HG02623 (cell line): Measurements from ENCODE around the gene DOCK4.

Experiments used
- ATAC-seq: cut with Tn5 transposase; IDR thresholded peaks from one replicate; pipeline ENCODE4 v1.9.1; 2021; ENCODE audit warnings: moderate library complexity; ENCODE audit not compliant: unreplicated experiment

DOCK4 gene

GRCh38 chr7:111750228-111750627 is 456.0 kb downstream of the DOCK4 start:
- ATAC-seq: no peak

- ATAC-seq: no peak
Observed at GRCh38 chr7:111749625-111750024, 456.6 kb downstream of the DOCK4 start.

GRCh38 chr7:111747718-111748117 is 458.5 kb downstream of the DOCK4 start:
- ATAC-seq: no peak

GRCh38 chr7:111746950-111747349 is 459.2 kb downstream of the DOCK4 start:
- ATAC-seq: no peak

GRCh38 chr7:111744501-111745155 is 461.6 kb downstream of the DOCK4 start:
- no peak for ATAC-seq

GRCh38 chr7:111743244-111743847 is 462.9 kb downstream of the DOCK4 start:
- no peak for ATAC-seq

- ATAC-seq: peak; percentile 96
Observed at GRCh38 chr7:111741811-111742240, 464.4 kb downstream of the DOCK4 start.

GRCh38 chr7:111740942-111741341 is 465.3 kb downstream of the DOCK4 start:
- ATAC-seq: no peak

GRCh38 chr7:111736552-111736874 is 469.7 kb downstream of the DOCK4 start:
- ATAC-seq: no peak

- ATAC-seq: peak; percentile 79
Observed at GRCh38 chr7:111735661-111736551, 470.3 kb downstream of the DOCK4 start.

GRCh38 chr7:111734954-111735660 is 471.1 kb downstream of the DOCK4 start:
- no peak for ATAC-seq

- no peak for ATAC-seq
Observed at GRCh38 chr7:111732923-111733322, 473.3 kb downstream of the DOCK4 start.

- peak; percentile 81 for ATAC-seq
Observed at GRCh38 chr7:111730476-111731300, 475.5 kb downstream of the DOCK4 start.

- ATAC-seq: no peak
Observed at GRCh38 chr7:111730057-111730456, 476.1 kb downstream of the DOCK4 start.

GRCh38 chr7:111729483-111729882 is 476.7 kb downstream of the DOCK4 start:
- no peak for ATAC-seq

- ATAC-seq: no peak
Observed at GRCh38 chr7:111728635-111728995, 477.6 kb downstream of the DOCK4 start.

- no peak for ATAC-seq
Observed at GRCh38 chr7:111727905-111728634, 478.1 kb downstream of the DOCK4 start.

- no peak for ATAC-seq
Observed at GRCh38 chr7:111718886-111719285, 487.3 kb downstream of the DOCK4 start.

GRCh38 chr7:111711426-111712065 is 494.7 kb downstream of the DOCK4 start:
- no peak for ATAC-seq
